Epithelial cell of esophagus (primary cell): ENCODE data around the gene UPK3A.

Experiments
- DNase-seq: peaks from one replicate; pipeline ENCODE4 v3.0.0; 2010; ENCODE audit warnings: low read depth
- H3K4me3 ChIP-seq: 2 replicates; pipeline ENCODE4 v1.5.1; 2011; ENCODE audit warnings: mild to moderate bottlenecking, low read length, control low read depth
- CTCF ChIP-seq: IDR thresholded peaks from 2 replicates; pipeline ENCODE4 v1.5.1; 2011; ENCODE audit warnings: low read depth, mild to moderate bottlenecking, low read length, control low read depth, inconsistent platforms; ENCODE audit not compliant: insufficient read depth; ENCODE audit errors: missing control alignments

Gene UPK3A

GRCh38 chr22:45295492-45295891 lies 10.7 kb downstream of the UPK3A start:
- no peak for DNase-seq
- no peak overlapping the region for H3K4me3 ChIP-seq
- TF ChIP-seq CTCF, result no peak

- no peak overlapping the region for H3K4me3 ChIP-seq
- no peak for TF ChIP-seq CTCF
- no peak for DNase-seq
Measured at GRCh38 chr22:45296628-45297297, 12.0 kb downstream of the UPK3A start.

- no peak for TF ChIP-seq CTCF
- H3K4me3 ChIP-seq, result no peak overlapping the region
- no peak for DNase-seq
Measured at GRCh38 chr22:45298934-45299505, 14.3 kb downstream of the UPK3A start.

GRCh38 chr22:45302751-45303150 lies 18.0 kb downstream of the UPK3A start:
- no peak for DNase-seq
- TF ChIP-seq CTCF, result no peak
- no peak overlapping the region for H3K4me3 ChIP-seq

- TF ChIP-seq CTCF, result no peak
Measured at GRCh38 chr22:45303181-45303580, 18.4 kb downstream of the UPK3A start.

GRCh38 chr22:45304971-45305370 lies 20.2 kb downstream of the UPK3A start:
- DNase-seq, result peak; percentile 89
- no peak for TF ChIP-seq CTCF

More at GRCh38 chr22:45303181-45303580, 18.4 kb downstream of the UPK3A start:
- DNase-seq, result no peak
- no peak overlapping the region for H3K4me3 ChIP-seq

More at GRCh38 chr22:45304971-45305370, 20.2 kb downstream of the UPK3A start:
- H3K4me3 ChIP-seq, result no peak overlapping the region
